CD8-positive, alpha-beta memory T cell (primary cell): ENCODE data around the gene MISFA. TPM values are rescaled to one million over a fixed set of nuclear protein-coding genes. Genes with fewer than 3 reads are reported as not detected.
"Not testable (repeated sequence)": the region's sequence is repeated elsewhere in the genome, so short reads cannot be mapped to it uniquely, and the experiment has no call there.

ENCODE experiments used
- CTCF ChIA-PET: fragments of 350-600 bp; sonication (Branson Sonifier 250); formaldehyde crosslinking; loops from one replicate; lab custom pipeline; 2021; ENCODE audit warnings: antibody characterized with exemption; lab: Charles Lee
- POLR2A ChIA-PET: fragments of 350-600 bp; sonication (Branson Sonifier 250); formaldehyde crosslinking; loops from one replicate; lab custom pipeline; 2021; ENCODE audit warnings: antibody characterized with exemption; lab: Charles Lee
- DNase-seq, 5 donors: peaks; one replicate each; pipeline versions ENCODE4 v3.0.0 to v3.0.0-alpha.2; 2020 to 2022; ENCODE audit warnings: mixed read lengths in 1 of 5
- H3K27ac ChIP-seq: one replicate; pipeline ENCODE4 v1.7.0; 2013; ENCODE audit warnings: low read depth, mild to moderate bottlenecking, low read length, moderate library complexity
- H3K27me3 ChIP-seq: 2 replicates; pipeline ENCODE4 v1.7.0; 2013; ENCODE audit warnings: low read length, mild to moderate bottlenecking; ENCODE audit not compliant: insufficient read depth, poor library complexity, severe bottlenecking
- H3K36me3 ChIP-seq: 2 replicates; pipeline ENCODE4 v1.7.0; 2013; ENCODE audit warnings: mild to moderate bottlenecking, low read length, moderate library complexity; ENCODE audit not compliant: insufficient read depth
- H3K4me1 ChIP-seq: 2 replicates; pipeline ENCODE4 v1.7.0; 2013; ENCODE audit warnings: mild to moderate bottlenecking, low read length, moderate library complexity; ENCODE audit not compliant: insufficient read depth
- H3K4me3 ChIP-seq: 2 replicates; pipeline ENCODE4 v1.7.0; 2013; ENCODE audit warnings: mild to moderate bottlenecking, low read length
- H3K9me3 ChIP-seq: 2 replicates; pipeline ENCODE4 v1.7.0; 2013; ENCODE audit warnings: mild to moderate bottlenecking, low read length
- H3K27ac Mint-ChIP-seq, 8 donors: one replicate each; pipeline ENCODE4 v1.8.0; 2020 to 2021; ENCODE audit warnings: mixed read lengths in 8 of 8, mild to moderate bottlenecking in 6 of 8, inconsistent platforms in 3 of 8, moderate library complexity in 3 of 8
- H3K27me3 Mint-ChIP-seq, 2 donors: one replicate each; pipeline ENCODE4 v1.8.0; 2020 to 2021; ENCODE audit warnings: mixed read lengths in 2 of 2, mild to moderate bottlenecking in 1 of 2, moderate library complexity in 1 of 2
- H3K36me3 Mint-ChIP-seq, 3 donors: one replicate each; pipeline ENCODE4 v1.8.0; 2020 to 2021; ENCODE audit warnings: mixed read lengths in 3 of 3, inconsistent platforms in 1 of 3, mild to moderate bottlenecking in 1 of 3
- H3K4me1 Mint-ChIP-seq, 3 donors: one replicate each; pipeline ENCODE4 v1.8.0; 2020 to 2021; ENCODE audit warnings: mixed read lengths in 3 of 3, inconsistent platforms in 1 of 3, mild to moderate bottlenecking in 1 of 3
- H3K4me3 Mint-ChIP-seq, 7 donors: one replicate each; pipeline ENCODE4 v1.8.0; 2020 to 2021; ENCODE audit warnings: mixed read lengths in 7 of 7, mild to moderate bottlenecking in 6 of 7, moderate library complexity in 4 of 7, inconsistent platforms in 2 of 7
- H3K9me3 Mint-ChIP-seq, 5 donors: one replicate each; pipeline ENCODE4 v1.8.0; 2020 to 2022; ENCODE audit warnings: mixed read lengths in 5 of 5, mild to moderate bottlenecking in 3 of 5, moderate library complexity in 2 of 5, inconsistent platforms in 1 of 5
- polyA plus RNA-seq: library from polyadenylated mRNA; unstranded; fragments of 300-500 nt; fragmentation: Illumina TruSeq; gene quantifications from one replicate; pipeline ENCODE4 v1.2.3, GENCODE V29; 2021
- total RNA-seq, 2 experiments: library from RNA; stranded (reverse); gene quantifications; one replicate each; pipeline ENCODE4 v1.2.3, GENCODE V29; 2021

The MISFA gene
- total and polyA plus RNA-seq, 3 experiments from 2014 or later = 0.47 to 0.96 TPM; not detected in 1

GRCh38 chr11:18623707-18624106 is 24.1 kb downstream of the MISFA start:
- peaks cover 7 to 18% (median 8%) of the 10 kb centered on the region in 3 donors for H3K36me3 Mint-ChIP-seq
- peaks cover 42 to 71% (median 66%) of the 10 kb centered on the region in 3 donors for H3K4me1 Mint-ChIP-seq
- H3K9me3 Mint-ChIP-seq = no peaks in the 10 kb centered on the region
- Histone ChIP-seq H3K27ac (no peak overlapping the region), H3K9me3 (no peaks in the 10 kb centered on the region), H3K36me3 (no peaks in the 10 kb centered on the region), H3K4me3 (no peak overlapping the region), H3K27me3 (no peaks in the 10 kb centered on the region), H3K4me1 (peaks cover 21% of the 10 kb centered on the region)
- ChIA-PET POLR2A (interaction anchor here (1.6 kb wide), 1 partner anchor 10 kb away, joined by 7 read pairs; the partner anchor contains the start of gene SPTY2D1), CTCF (interaction anchor here (0.7 kb wide), 1 partner anchor 10 kb away, joined by 3 read pairs; the partner anchor contains the start of gene SPTY2D1)
- no peak overlapping the region for H3K4me3 Mint-ChIP-seq
- no peak for DNase-seq
- H3K27ac Mint-ChIP-seq = peak overlapping the region in 1 of 8 donors; percentile 30
- no peaks in the 10 kb centered on the region for H3K27me3 Mint-ChIP-seq

GRCh38 chr11:18624161-18624560 is 24.6 kb downstream of the MISFA start:
- Mint-ChIP-seq H3K4me3 (no peak overlapping the region), H3K4me1 (peaks cover 41 to 70% (median 66%) of the 10 kb centered on the region in 3 donors), H3K27ac (no peak overlapping the region), H3K36me3 (peaks cover 7 to 19% (median 8%) of the 10 kb centered on the region in 3 donors), H3K9me3 (no peaks in the 10 kb centered on the region), H3K27me3 (no peaks in the 10 kb centered on the region)
- H3K36me3 ChIP-seq = no peaks in the 10 kb centered on the region
- peaks cover 17% of the 10 kb centered on the region for H3K4me1 ChIP-seq
- POLR2A ChIA-PET = interaction anchor here (1.6 kb wide), 1 partner anchor 9 kb away, joined by 7 read pairs; the partner anchor contains the start of gene SPTY2D1
- no peaks in the 10 kb centered on the region for H3K27me3 ChIP-seq
- H3K9me3 ChIP-seq = no peaks in the 10 kb centered on the region
- no peak overlapping the region for H3K27ac ChIP-seq
- CTCF ChIA-PET = interaction anchor here (0.6 to 0.7 kb wide), 2 partner anchors 9 to 10 kb away, joined by 3 read pairs; partner anchors contain the start of gene SPTY2D1
- H3K4me3 ChIP-seq = no peak overlapping the region
- DNase-seq = no peak

GRCh38 chr11:18632841-18633240 is 33.3 kb downstream of the MISFA start:
- no peak overlapping the region for H3K4me3 ChIP-seq
- no peak for DNase-seq
- peaks cover 39 to 52% (median 50%) of the 10 kb centered on the region in 3 donors for H3K4me1 Mint-ChIP-seq
- ChIA-PET POLR2A (interaction anchor here (0.6 to 2.8 kb wide), 4 partner anchors 45 to 311 kb away, joined by 3 to 18 read pairs (median 12); partner anchors contain the start of genes GTF2H1, HPS5, TSG101 and UEVLD), CTCF (interaction anchor here (0.7 to 1.9 kb wide), 4 partner anchors 9 to 99 kb away, joined by 3 to 7 read pairs (median 4); no protein-coding TSS in a partner anchor)
- H3K27me3 ChIP-seq = no peaks in the 10 kb centered on the region
- H3K36me3 ChIP-seq = no peaks in the 10 kb centered on the region
- H3K9me3 Mint-ChIP-seq = no peaks in the 10 kb centered on the region
- no peaks in the 10 kb centered on the region for H3K9me3 ChIP-seq
- H3K36me3 Mint-ChIP-seq = peaks cover 0 to 19% (median 5%) of the 10 kb centered on the region in 3 donors
- peaks cover 2 to 4% of the 10 kb centered on the region in 2 donors for H3K27me3 Mint-ChIP-seq
- peaks cover 21% of the 10 kb centered on the region for H3K4me1 ChIP-seq
- H3K27ac ChIP-seq = no peak overlapping the region
- peak overlapping the region in 7 of 8 donors; percentile 50 to 100 (median 98) for H3K27ac Mint-ChIP-seq
- H3K4me3 Mint-ChIP-seq = peak overlapping the region; percentile 90 to 99 (median 96)

GRCh38 chr11:18633256-18634139 is 33.9 kb downstream of the MISFA start:
- Histone ChIP-seq H3K27ac (peak overlapping the region; percentile 93), H3K4me1 (peaks cover 19% of the 10 kb centered on the region), H3K9me3 (no peaks in the 10 kb centered on the region), H3K36me3 (no peaks in the 10 kb centered on the region), H3K27me3 (no peaks in the 10 kb centered on the region), H3K4me3 (peak overlapping the region; percentile 99)
- ChIA-PET CTCF (interaction anchor here (0.5 to 1.9 kb wide), 8 partner anchors 9 to 312 kb away, joined by 3 to 7 read pairs (median 3); no protein-coding TSS in a partner anchor), POLR2A (interaction anchor here (0.6 to 2.8 kb wide), 9 partner anchors 10 to 312 kb away, joined by 3 to 18 read pairs (median 7); partner anchors contain the start of genes GTF2H1, HPS5, TSG101 and UEVLD)
- peaks cover 2 to 4% of the 10 kb centered on the region in 2 donors for H3K27me3 Mint-ChIP-seq
- H3K9me3 Mint-ChIP-seq = no peaks in the 10 kb centered on the region
- H3K27ac Mint-ChIP-seq = peak overlapping the region; percentile 96 to 100 (median 98)
- peak in 1 of 5 donors; percentile 7 for DNase-seq
- peaks cover 33 to 45% (median 44%) of the 10 kb centered on the region in 3 donors for H3K4me1 Mint-ChIP-seq
- peak overlapping the region; percentile 90 to 99 (median 96) for H3K4me3 Mint-ChIP-seq
- peaks cover 0 to 17% (median under 1%) of the 10 kb centered on the region in 3 donors for H3K36me3 Mint-ChIP-seq

GRCh38 chr11:18634140-18635032 is 34.8 kb downstream of the MISFA start, which contains the start of gene SPTY2D1:
TSS of gene SPTY2D1 (minus strand) at chr11:18634342. CDS start at chr11:18634257, 85 bp downstream.
- Mint-ChIP-seq H3K27ac (peak within 1 kb of the TSS; percentile 96 to 100 (median 98)), H3K27me3 (peaks cover 4 to 5% of the 10 kb centered on the region in 2 donors), H3K4me3 (peak within 1 kb of the TSS; percentile 90 to 99 (median 96)), H3K4me1 (peaks cover 27 to 39% (median 38%) of the 10 kb centered on the region in 3 donors), H3K36me3 (peaks cover 0 to 14% (median 0%) of the 10 kb centered on the region in 3 donors), H3K9me3 (no peaks in the 10 kb centered on the region)
- H3K4me1 ChIP-seq = peaks cover 17% of the 10 kb centered on the region
- H3K27me3 ChIP-seq = no peaks in the 10 kb centered on the region
- no peaks in the 10 kb centered on the region for H3K36me3 ChIP-seq
- ChIA-PET CTCF (interaction anchor here (0.5 to 1.9 kb wide), 8 partner anchors 10 to 519 kb away, joined by 3 to 7 read pairs (median 3); no protein-coding TSS in a partner anchor), POLR2A (interaction anchor here (0.7 to 2.8 kb wide), 7 partner anchors 11 to 312 kb away, joined by 3 to 18 read pairs (median 7); partner anchors contain the start of genes GTF2H1, HPS5, TSG101 and UEVLD)
- H3K27ac ChIP-seq = peak within 1 kb of the TSS; percentile 93
- peak; percentile 94 to 99 (median 98) for DNase-seq
- H3K4me3 ChIP-seq = peak within 1 kb of the TSS; percentile 99
- H3K9me3 ChIP-seq = no peaks in the 10 kb centered on the region

GRCh38 chr11:18641677-18642076 is 42.1 kb downstream of the MISFA start:
- no peaks in the 10 kb centered on the region for H3K27me3 ChIP-seq
- POLR2A ChIA-PET = no interaction called here
- H3K27ac ChIP-seq = no peak overlapping the region
- no peaks in the 10 kb centered on the region for H3K4me1 ChIP-seq
- DNase-seq = no peak
- Mint-ChIP-seq H3K9me3 (peaks cover 0 to 1% (median 0%) of the 10 kb centered on the region in 5 donors), H3K4me1 (no peaks in the 10 kb centered on the region), H3K4me3 (no peak overlapping the region), H3K27ac (no peak overlapping the region), H3K27me3 (peaks cover 11 to 27% of the 10 kb centered on the region in 2 donors), H3K36me3 (peaks cover 0 to 3% (median 0%) of the 10 kb centered on the region in 3 donors)
- CTCF ChIA-PET = no interaction called here
- H3K4me3 ChIP-seq = no peak overlapping the region
- H3K9me3 ChIP-seq = no peaks in the 10 kb centered on the region
- no peaks in the 10 kb centered on the region for H3K36me3 ChIP-seq

GRCh38 chr11:18643034-18643433 is 43.4 kb downstream of the MISFA start:
- H3K4me3 Mint-ChIP-seq, H3K4me1 ChIP-seq, H3K27ac ChIP-seq, H3K36me3 Mint-ChIP-seq, DNase-seq, POLR2A ChIA-PET, CTCF ChIA-PET, H3K4me3 ChIP-seq, H3K36me3 ChIP-seq, H3K9me3 Mint-ChIP-seq, H3K27me3 ChIP-seq, H3K4me1 Mint-ChIP-seq, H3K9me3 ChIP-seq: not testable (repeated sequence)
- Mint-ChIP-seq H3K27me3 (peaks cover 11 to 22% of the 10 kb centered on the region in 2 donors), H3K27ac (peak overlapping the region in 1 of 8 donors; percentile 77)
